ENCODE data around the gene ALDH3B1. TPM values are rescaled to one million over a fixed set of nuclear protein-coding genes. Genes with fewer than 3 reads are reported as not detected.

Gene ALDH3B1
- total and polyA plus RNA-seq, 2 of the 4 experiments (the other 2 are of a cell fraction) = 11.8 to 22.8 TPM

DNA sequence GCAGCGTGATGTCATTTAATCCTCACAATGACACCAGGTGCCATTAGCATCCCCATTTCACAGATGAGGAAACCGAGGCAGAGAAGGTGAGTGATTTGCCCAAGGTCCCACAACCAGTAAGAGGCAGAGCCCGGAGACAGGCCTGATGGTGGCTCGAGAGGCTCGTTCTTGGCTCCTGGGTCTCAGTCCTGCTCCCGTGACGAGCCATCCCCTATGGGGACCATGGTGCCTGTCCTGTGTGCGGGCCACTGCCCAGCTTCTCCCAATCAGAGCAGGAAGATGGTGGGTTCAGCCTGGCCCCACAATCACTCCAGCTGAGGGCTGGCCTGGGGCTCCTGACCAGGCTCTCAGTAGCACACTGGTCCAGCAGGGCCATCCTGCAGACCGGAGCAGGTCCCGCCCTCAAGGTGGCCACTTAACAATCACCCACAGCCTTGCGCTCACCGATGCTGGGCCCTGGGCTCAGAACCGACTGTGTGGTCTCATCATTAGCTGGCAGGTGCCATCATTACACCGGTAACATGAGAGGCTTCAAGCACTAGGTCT, 3.6 kb downstream of the ALDH3B1 start:
- DNase-seq = no peak
- in situ Hi-C loops (cut with MboI; ENCODE audit: low sequenced_read_pairs) = no loop called here
- peak overlapping the region; percentile 95 for H2AK5ac ChIP-seq (ENCODE audit: low read depth, low read length)
- peak overlapping the region; percentile 96 for H3K4ac ChIP-seq (ENCODE audit: low read depth, low read length)
- peak overlapping the region; percentile 55 for H3K56ac ChIP-seq (ENCODE audit: extremely low read depth, insufficient read depth, low read length)
- H3K79me1 ChIP-seq (ENCODE audit: low read depth in 1 of 2, low read length in 2 of 2) = peaks cover 23 to 45% of the 10 kb centered on the region in 2 experiments; a peak in 3 of 4 replicates
- H3K4me2 ChIP-seq (ENCODE audit: low read depth, low read length) = peak overlapping the region; percentile 44
- H3K18ac ChIP-seq (ENCODE audit: low read depth, low read length) = peak overlapping the region; percentile 70
- peak overlapping the region; percentile 91; the same call in 2 of the 3 replicates for H2BK15ac ChIP-seq (ENCODE audit: low read depth, low read length)
- ChIA-PET CTCF (no interaction called here), POLR2A (ENCODE audit: unreplicated experiment) (interaction anchor here (0.6 kb wide), 1 partner anchor 18 kb away, joined by 3 read pairs; no protein-coding TSS in a partner anchor)
- H3K27ac ChIP-seq (ENCODE audit: insufficient read depth, low read length) = peak overlapping the region; percentile 78
- H3K9ac ChIP-seq (ENCODE audit: low read depth, low read length) = peak overlapping the region; percentile 1; the same call in 1 of the 2 replicates
- peak overlapping the region; percentile 78 for H3K14ac ChIP-seq (replicated peaks; ENCODE audit: low read depth, low read length)
- peak overlapping the region; percentile 70; the same call in 1 of the 2 replicates for H3K23ac ChIP-seq (ENCODE audit: low read depth, low read length)
- H3K4me1 ChIP-seq (ENCODE audit: control insufficient read depth, insufficient read depth, low read length) = peaks cover 47% of the 10 kb centered on the region
- H2AK9ac ChIP-seq (replicated peaks; ENCODE audit: low read depth, low read length, poor library complexity) = peak overlapping the region; percentile 100
- H4K91ac ChIP-seq (ENCODE audit: insufficient read depth, low read depth, low read length) = peak overlapping the region; percentile 93
- peak overlapping the region; percentile 92 for H2BK5ac ChIP-seq (ENCODE audit: low read depth, low read length, poor library complexity, severe bottlenecking)
- intact Hi-C loops (cut with micrococcal nuclease) = loop anchor here (5.0 kb wide), 2 partner anchors 104 to 194 kb away; no protein-coding TSS in a partner anchor
- H3K9me1 ChIP-seq (ENCODE audit: insufficient read depth, low read length) = peaks cover 35% of the 10 kb centered on the region
- no peak overlapping the region for H3K4me3 ChIP-seq (ENCODE audit: insufficient read depth, low read depth, low read length)
- peak overlapping the region; percentile 37 to 88 for H4K8ac ChIP-seq (ENCODE audit: low read depth in 2 of 2, low read length in 2 of 2)
- no peaks in the 10 kb centered on the region for H3K36me3 ChIP-seq (ENCODE audit: control insufficient read depth, insufficient read depth, low read length)
- 92% methylated on average over 7 of the region's 14 CpGs; no CpG with 5 or more reads in 1 of the 2 experiments for WGBS, 2 experiments (ENCODE audit: extremely low coverage in 2 of 2, insufficient read length in 1 of 2)
- ATAC-seq (ENCODE audit: low read depth) = no peak
- no peaks in the 10 kb centered on the region for H3K9me3 ChIP-seq (ENCODE audit: control insufficient read depth, insufficient read depth, low read length)
- peak overlapping the region; percentile 77 for H4K5ac ChIP-seq (ENCODE audit: low read depth, low read length)
- H4K20me1 ChIP-seq (ENCODE audit: insufficient read depth, low read length) = no peaks in the 10 kb centered on the region
- peak overlapping the region; percentile 93 for H2BK120ac ChIP-seq (ENCODE audit: low read depth, low read length)
- H2BK20ac ChIP-seq (ENCODE audit: low read depth, low read length) = peak overlapping the region; percentile 93
- no peaks in the 10 kb centered on the region for H3K27me3 ChIP-seq (ENCODE audit: control insufficient read depth, insufficient read depth, low read length)
- BruUV-seq (replicated peaks) = no TSS peak
- no peak for TF ChIP-seq CHD1 (IDR thresholded peaks at IDR 0.05; ENCODE audit: low read depth, low read length)
- peak; percentile 72 for TF ChIP-seq RCOR1 (IDR thresholded peaks at IDR 0.05; ENCODE audit: insufficient replicate concordance, low read length)
- H2AFZ ChIP-seq (replicated peaks; ENCODE audit: low read length, poor library complexity) = peak overlapping the region; percentile 80
- dilution Hi-C loops (cut with HindIII; ENCODE audit: low sequenced_read_pairs, unreplicated experiment) = no loop called here

All from IMR-90 (cell line).